Nasal cavity respiratory epithelium epithelial cell of viscerocranial mucosa (primary cell): ENCODE results near the gene PSMA7. TPM values are rescaled to one million over a fixed set of nuclear protein-coding genes. Genes with fewer than 3 reads are reported as not detected.

Experiments
- total RNA-seq: library from RNA; depleted of rRNA; stranded (reverse); fragments of >200 nt; gene quantifications from 2 replicates; pipeline ENCODE4 v1.2.3, GENCODE V29; 2014

The PSMA7 gene
- total RNA-seq, result 358 and 369 TPM in 2 replicates

DNA sequence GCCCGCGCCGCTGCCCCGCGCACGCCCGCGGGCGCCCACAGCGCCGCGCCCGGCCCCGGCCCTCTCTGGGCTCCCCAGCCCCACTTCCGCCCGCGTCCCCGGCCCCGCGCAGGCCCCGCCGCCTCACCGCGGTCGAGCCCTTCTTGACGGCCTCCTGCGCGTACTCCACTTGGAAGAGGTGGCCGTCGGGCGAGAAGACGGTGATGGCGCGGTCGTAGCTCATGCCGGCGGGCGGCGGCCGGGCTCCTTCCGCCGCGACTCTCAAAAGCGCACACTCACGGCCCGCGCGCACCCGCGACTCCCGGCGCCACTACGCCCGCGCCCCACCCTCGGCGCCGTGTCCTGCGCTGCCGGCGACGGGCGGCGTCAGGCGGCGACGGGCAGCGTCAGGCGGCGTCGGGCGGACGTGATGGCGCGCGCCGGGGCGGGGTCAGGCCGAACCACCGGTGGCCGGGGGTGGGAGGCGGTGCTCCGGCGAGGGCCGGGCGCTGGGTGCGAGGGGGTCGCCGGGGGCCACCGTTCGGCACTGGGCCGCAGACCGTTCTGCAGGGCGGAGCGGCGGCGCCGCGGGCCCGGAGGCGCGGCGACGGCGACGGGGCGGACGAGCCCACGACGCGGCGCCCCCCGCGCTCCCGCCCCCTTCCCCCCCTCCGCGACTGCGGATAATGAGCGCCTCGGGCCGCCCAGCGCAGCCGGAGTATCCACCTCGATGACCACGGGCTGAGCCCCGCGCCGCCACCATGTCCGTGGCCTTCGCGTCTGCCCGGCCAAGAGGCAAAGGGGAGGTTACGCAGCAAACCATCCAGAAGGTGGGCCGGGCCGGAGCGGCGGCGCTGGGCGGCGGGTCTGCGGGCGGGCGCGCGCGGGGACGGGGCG is at the start of gene PSMA7, which contains the start of gene SS18L1:
TSS of gene PSMA7 (minus strand) at position 314 of the 876 bp plus-strand sequence. CDS start at position 223, 91 bp downstream.
TSS of gene SS18L1 (plus strand) at position 689 of the 876 bp plus-strand sequence. CDS start at position 741, 52 bp downstream.

DNA sequence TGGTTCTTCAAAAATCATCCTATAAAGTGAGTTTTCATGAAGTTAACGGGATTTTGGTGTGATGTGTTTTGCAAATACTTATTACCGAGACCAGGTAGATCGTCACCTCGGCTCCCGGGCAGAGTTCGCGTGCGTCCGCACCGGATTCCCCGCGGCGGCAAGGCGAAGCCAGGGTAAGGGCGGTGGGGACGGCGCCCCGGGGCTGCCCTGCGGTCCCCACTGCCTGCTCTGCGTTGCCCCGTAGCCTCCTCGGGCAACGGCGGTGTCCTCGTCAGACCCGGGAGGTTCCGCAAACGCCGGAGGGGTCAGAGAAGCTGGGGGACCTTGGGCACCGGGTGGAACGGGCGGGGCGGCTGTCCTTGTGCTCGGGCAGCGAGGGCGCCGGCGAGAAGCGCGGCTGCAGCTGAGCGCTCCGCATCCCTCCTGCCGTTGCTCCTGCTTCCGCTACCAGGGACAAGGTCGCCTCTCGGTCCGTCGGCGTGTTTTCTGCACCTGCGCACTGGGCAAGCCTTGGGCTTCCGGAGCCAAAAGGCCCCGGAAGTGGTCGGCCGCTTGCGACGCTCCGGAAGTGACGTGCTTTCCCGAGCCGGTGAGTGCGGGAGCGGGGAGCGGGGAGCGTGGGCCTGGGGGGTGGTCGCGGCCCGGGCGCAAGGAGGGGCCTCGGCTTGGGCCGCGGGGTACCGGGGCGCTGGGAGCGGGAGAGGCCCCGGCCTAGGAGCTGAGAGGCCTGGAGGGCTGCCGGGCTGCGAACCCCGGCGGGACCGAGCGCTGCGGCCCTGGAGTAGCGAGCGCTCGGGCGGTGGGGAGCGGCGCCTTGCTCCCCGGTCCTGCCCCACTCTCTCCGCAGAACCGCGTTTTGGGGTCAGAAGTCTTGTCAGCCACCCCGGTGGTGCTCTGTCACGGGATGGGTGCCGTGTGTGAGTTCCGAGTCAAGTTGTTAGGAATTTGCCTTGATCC is 39.6 kb upstream of the PSMA7 start, which contains the start of gene MTG2:
TSS of gene MTG2 (plus strand) at position 560 of the 957 bp plus-strand sequence. CDS start 10,393 bp downstream, outside the sequence.

DNA sequence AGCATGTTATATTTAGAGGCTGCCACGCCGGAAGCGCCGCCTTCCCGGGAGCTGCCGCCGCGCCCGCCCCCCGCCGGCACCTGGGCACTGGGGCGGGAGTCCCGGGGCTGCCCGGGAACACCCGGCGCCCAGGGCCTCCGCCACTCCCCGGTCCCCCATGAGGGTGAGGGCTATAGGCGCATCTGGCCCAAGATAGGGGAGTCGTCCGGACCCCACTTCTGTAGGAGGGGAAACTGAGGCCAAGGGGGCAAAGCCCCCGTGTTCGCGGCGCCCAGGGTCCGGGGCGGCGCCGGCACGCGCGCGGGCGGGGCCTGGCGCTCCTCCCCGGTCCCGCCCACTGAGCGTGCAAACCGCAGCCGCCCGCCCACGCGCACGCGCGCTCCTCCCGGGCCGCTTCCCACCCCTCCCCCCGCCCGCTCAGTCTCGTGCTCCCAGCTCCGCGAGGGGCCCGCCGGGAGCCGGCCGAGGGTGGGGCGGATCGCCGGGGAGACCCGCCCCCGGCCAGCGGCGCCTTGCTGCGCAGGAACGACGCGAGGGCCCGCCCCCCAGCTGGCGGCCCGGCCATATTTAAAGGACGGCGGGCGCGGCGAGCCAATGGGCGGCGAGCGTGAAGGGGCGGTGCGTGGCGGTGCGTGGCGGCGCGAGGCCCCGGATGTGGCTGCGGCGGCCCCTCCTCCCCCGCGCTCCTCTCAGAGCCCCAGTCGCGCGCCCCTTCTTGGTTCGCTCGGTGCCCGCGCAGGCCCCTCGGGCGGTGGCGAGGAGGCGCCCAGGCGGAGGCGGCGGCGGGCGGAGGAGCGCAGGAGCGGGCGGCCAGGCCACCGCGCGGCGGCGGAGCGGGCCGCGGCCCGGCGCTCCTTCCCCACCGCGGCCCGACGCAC is 21.2 kb downstream of the PSMA7 start, which contains the start of gene LSM14B:
TSS of gene LSM14B (plus strand) at position 700 of the 878 bp plus-strand sequence. CDS start 192 bp downstream, outside the sequence.

Other genes starting within 250 kb of the PSMA7 start
- 3.4 and 11.2 TPM in 2 replicates for gene TAF4, start 77.5 kb downstream of the PSMA7 start, total RNA-seq
- gene LSM14B, start 20.9 kb downstream of the PSMA7 start, total RNA-seq, result 54.5 and 59.8 TPM in 2 replicates
- 11.3 and 21.9 TPM in 2 replicates for gene SS18L1, start 375 bp upstream of the PSMA7 start, total RNA-seq
- gene MTG2, start 39.6 kb upstream of the PSMA7 start, total RNA-seq, result 19.9 and 21.2 TPM in 2 replicates
- gene HRH3, start 76.9 kb upstream of the PSMA7 start, total RNA-seq, result not detected in 2 replicates
- gene OSBPL2, start 95.1 kb upstream of the PSMA7 start, total RNA-seq, result 48.9 and 67.8 TPM in 2 replicates
- 100 and 124 TPM in 2 replicates for gene ADRM1, start 159.6 kb upstream of the PSMA7 start, total RNA-seq
- 50.9 and 289 TPM in 2 replicates for gene LAMA5, start 223.9 kb upstream of the PSMA7 start, total RNA-seq
- 541 and 1,127 TPM in 2 replicates for gene RPS21, start 243.7 kb upstream of the PSMA7 start, total RNA-seq